Epithelial cell of proximal tubule (primary cell): ENCODE measurements around the gene PAFAH1B2. TPM values are rescaled to one million over a fixed set of nuclear protein-coding genes. Genes with fewer than 3 reads are reported as not detected.
"Not testable (repeated sequence)": the region's sequence is repeated elsewhere in the genome, so short reads cannot be mapped to it uniquely, and the experiment has no call there.

ENCODE experiments used
- DNase-seq: peaks from one replicate; pipeline ENCODE4 v3.0.0-alpha.2; 2011; ENCODE audit warnings: low read depth
- H3K4me3 ChIP-seq: 2 replicates; pipeline ENCODE4 v1.5.1; 2011; ENCODE audit warnings: low read depth, mild to moderate bottlenecking, low read length
- total RNA-seq: library from RNA; depleted of rRNA; stranded (reverse); fragments of >200 nt; gene quantifications from 2 replicates; pipeline ENCODE4 v1.2.3, GENCODE V29; 2015
- TF ChIP-seq, protein P1 (sequence below): conservative IDR thresholded peaks from 2 replicates; pipeline ENCODE4 v1.5.1; 2012; ENCODE audit warnings: low read depth, mild to moderate bottlenecking, low read length

The PAFAH1B2 gene
- total RNA-seq, 1 donor from 2014 or later: 103 TPM

DNA sequence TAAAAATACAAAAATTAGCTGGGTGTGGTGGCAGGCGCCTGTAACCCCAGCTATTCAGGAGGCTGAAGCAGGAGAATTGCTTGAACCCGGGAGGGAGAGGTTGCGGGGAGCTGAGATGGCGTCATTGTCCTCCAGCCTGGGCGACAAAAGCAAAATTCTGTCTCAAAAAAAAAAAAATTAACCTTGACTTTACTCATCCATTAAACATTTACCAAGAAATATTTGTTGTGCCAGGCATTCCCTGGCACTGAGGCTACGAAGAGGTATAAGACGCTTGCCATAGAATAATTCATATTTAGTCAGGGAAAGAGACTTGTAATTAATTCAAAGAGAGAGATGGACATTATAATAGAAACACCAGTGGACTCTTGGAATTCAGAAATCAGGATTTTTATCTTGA, 13.2 kb upstream of the PAFAH1B2 start:
- peak; percentile 20 for DNase-seq

GRCh38 chr11:117134431-117134830, 9.7 kb upstream of the PAFAH1B2 start:
- no peak overlapping the region for H3K4me3 ChIP-seq
- no peak for DNase-seq
- TF ChIP-seq, protein P1, sequence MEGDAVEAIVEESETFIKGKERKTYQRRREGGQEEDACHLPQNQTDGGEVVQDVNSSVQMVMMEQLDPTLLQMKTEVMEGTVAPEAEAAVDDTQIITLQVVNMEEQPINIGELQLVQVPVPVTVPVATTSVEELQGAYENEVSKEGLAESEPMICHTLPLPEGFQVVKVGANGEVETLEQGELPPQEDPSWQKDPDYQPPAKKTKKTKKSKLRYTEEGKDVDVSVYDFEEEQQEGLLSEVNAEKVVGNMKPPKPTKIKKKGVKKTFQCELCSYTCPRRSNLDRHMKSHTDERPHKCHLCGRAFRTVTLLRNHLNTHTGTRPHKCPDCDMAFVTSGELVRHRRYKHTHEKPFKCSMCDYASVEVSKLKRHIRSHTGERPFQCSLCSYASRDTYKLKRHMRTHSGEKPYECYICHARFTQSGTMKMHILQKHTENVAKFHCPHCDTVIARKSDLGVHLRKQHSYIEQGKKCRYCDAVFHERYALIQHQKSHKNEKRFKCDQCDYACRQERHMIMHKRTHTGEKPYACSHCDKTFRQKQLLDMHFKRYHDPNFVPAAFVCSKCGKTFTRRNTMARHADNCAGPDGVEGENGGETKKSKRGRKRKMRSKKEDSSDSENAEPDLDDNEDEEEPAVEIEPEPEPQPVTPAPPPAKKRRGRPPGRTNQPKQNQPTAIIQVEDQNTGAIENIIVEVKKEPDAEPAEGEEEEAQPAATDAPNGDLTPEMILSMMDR: no peak

More for the DNA sequence above, 13.2 kb upstream of the PAFAH1B2 start:
- TF ChIP-seq, protein P1: no peak
- no peak overlapping the region for H3K4me3 ChIP-seq

DNA sequence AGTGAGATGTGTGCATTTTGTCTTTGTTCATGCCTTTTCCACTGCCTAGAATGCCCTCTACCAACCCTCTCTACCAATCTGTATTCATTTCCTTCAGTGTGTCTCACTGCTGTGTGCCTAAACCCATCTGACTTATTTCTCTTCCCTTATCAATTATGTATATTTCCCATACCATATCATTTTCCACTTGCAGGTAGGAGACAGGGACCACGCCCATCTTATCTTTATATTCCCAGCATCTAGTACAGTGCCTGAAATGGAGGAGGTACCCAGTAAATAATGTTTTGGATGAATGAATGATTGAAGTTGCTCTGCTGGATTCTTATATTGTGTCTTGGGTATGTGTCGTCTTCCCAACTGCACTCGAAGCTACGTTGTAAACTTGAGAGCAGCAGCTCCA, 9.1 kb upstream of the PAFAH1B2 start:
- not testable (repeated sequence) for H3K4me3 ChIP-seq, DNase-seq

GRCh38 chr11:117137223-117138086, 6.6 kb upstream of the PAFAH1B2 start:
- H3K4me3 ChIP-seq, DNase-seq: not testable (repeated sequence)

DNA sequence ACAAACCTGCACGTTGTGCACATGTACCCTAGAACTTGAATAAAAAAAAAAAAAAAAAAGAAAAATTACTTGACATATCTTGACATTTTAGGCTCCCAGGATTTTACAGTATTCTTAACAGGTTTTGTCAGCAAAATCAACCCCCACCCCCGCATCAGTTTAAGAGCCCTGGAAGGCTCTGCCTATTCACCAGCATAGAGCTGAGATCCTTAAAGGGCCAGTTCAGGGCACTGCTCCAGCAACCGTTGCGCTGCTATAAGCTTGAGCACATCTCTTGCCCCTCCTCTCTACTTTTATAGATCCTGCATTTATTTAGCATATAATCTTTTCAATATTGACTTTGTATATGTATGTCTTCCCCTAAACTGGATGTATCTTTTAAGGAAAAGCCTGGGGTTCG, 697 bp upstream of the PAFAH1B2 start:
- TF ChIP-seq, protein P1: no peak
- DNase-seq: no peak
- H3K4me3 ChIP-seq: peak overlapping the region; percentile 98

- peak; percentile 43 for DNase-seq
- H3K4me3 ChIP-seq: peak overlapping the region; percentile 98
- TF ChIP-seq, protein P1: no peak
These were observed 648 bp downstream of the PAFAH1B2 start for GRCh38 chr11:117144477-117145392.

DNA sequence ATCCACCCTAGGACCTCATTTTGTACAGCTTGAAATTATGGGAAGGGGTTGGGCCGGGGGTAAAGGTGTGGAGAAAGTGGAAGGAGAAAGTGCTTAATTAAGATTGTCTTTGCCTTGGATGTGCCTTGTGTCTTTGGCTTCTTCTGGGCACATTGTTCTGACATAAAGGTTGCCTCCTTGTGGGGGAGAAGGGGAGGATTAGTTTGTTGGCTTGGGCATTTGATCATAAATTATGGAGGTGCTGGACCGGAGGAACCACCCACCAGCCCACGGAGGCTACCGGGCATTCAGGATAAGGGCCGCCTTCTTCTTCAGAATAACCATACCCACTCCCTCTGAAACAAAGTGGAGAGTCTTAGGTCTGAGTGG, 1.3 kb downstream of the PAFAH1B2 start:
- peak; percentile 16 for DNase-seq
- TF ChIP-seq, protein P1: peak; percentile 28
- peak overlapping the region; percentile 98 for H3K4me3 ChIP-seq
